ENCODE measurements around the gene TUBB.

DNA sequence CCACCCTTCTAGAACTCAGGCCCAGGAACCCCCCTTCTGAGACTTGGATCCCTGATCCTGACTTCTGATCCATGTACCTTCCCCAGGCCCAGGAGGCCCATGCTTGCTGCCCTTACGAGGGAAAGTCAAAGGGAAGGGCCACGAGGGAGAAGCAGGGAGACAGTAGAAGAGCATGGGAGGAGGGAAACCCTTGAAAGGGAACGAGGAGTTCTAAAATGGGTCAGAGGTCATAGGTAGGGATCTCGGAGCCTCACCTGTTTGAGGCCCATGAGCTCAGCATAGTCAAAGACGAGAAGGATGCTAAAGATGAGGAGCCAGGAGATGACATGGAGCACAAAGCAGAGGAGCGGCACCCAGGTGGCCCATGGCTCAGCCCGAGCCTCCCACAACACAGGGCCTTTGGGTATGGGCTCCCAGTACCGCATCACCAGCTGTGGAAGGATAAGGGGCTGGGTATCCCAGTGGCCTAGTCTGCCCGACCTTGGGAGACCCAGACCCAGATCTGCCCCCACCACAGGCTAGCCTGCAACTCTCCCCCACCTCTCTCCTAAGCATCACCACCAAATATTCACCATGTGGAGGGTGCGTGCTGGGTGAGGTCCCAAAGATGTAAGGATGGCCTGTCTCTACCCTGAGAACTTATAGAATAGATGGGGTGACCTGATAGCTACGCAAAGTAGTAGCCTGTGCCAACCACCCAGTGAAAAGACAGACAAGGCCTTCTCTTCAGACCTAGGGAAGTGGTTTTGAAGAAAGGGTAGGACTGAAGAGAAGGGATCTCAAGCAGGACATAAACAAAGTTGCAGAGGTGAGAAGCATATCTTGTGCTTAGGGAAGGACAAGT lies 30.9 kb upstream of the TUBB start:
- TF ChIP-seq POLR2A (IDR thresholded peaks at IDR 0.05), result no peak
- TF ChIP-seq, protein P1, sequence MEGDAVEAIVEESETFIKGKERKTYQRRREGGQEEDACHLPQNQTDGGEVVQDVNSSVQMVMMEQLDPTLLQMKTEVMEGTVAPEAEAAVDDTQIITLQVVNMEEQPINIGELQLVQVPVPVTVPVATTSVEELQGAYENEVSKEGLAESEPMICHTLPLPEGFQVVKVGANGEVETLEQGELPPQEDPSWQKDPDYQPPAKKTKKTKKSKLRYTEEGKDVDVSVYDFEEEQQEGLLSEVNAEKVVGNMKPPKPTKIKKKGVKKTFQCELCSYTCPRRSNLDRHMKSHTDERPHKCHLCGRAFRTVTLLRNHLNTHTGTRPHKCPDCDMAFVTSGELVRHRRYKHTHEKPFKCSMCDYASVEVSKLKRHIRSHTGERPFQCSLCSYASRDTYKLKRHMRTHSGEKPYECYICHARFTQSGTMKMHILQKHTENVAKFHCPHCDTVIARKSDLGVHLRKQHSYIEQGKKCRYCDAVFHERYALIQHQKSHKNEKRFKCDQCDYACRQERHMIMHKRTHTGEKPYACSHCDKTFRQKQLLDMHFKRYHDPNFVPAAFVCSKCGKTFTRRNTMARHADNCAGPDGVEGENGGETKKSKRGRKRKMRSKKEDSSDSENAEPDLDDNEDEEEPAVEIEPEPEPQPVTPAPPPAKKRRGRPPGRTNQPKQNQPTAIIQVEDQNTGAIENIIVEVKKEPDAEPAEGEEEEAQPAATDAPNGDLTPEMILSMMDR (IDR thresholded peaks at IDR 0.05), result no peak
